ENCODE data around the gene TMEM131L.

The TMEM131L gene

GRCh38 chr4:153538487-153539357 is 72.6 kb downstream of the TMEM131L start:
- CTCF ChIA-PET, result interaction anchor here (1.1 to 1.2 kb wide), 3 partner anchors 10 to 97 kb away, joined by 3 read pairs; no protein-coding TSS in a partner anchor
- TF ChIP-seq CTCF (IDR thresholded peaks at IDR 0.05; ENCODE audit: control extremely low read depth, extremely low read depth, low read depth, missing control alignments), result no peak
- POLR2A ChIA-PET, result no interaction called here
- DNase-seq (ENCODE audit: extremely low spot score), result no peak

- no peak for DNase-seq (ENCODE audit: extremely low spot score)
- CTCF ChIA-PET, result interaction anchor here (1.2 kb wide), 1 partner anchor 9 kb away, joined by 3 read pairs; no protein-coding TSS in a partner anchor
- POLR2A ChIA-PET, result no interaction called here
- no peak for TF ChIP-seq CTCF (IDR thresholded peaks at IDR 0.05; ENCODE audit: control extremely low read depth, extremely low read depth, low read depth, missing control alignments)
These were observed 73.3 kb downstream of the TMEM131L start for GRCh38 chr4:153539422-153539821.

- no peak for TF ChIP-seq CTCF (IDR thresholded peaks at IDR 0.05; ENCODE audit: control extremely low read depth, extremely low read depth, low read depth, missing control alignments)
- ChIA-PET CTCF (interaction anchor here (0.8 to 4.9 kb wide), 14 partner anchors 9 to 198 kb away, joined by 3 to 33 read pairs (median 4); no protein-coding TSS in a partner anchor), POLR2A (no interaction called here)
- no peak for DNase-seq (ENCODE audit: extremely low spot score)
These were observed 75.4 kb downstream of the TMEM131L start for GRCh38 chr4:153541456-153542096.

GRCh38 chr4:153542131-153542530 is 76.0 kb downstream of the TMEM131L start:
- TF ChIP-seq CTCF (IDR thresholded peaks at IDR 0.05; ENCODE audit: control extremely low read depth, extremely low read depth, low read depth, missing control alignments), result no peak
- ChIA-PET POLR2A (no interaction called here), CTCF (interaction anchor here (1.2 to 4.9 kb wide), 11 partner anchors 10 to 198 kb away, joined by 3 to 33 read pairs (median 7); no protein-coding TSS in a partner anchor)
- DNase-seq (ENCODE audit: extremely low spot score), result no peak

- DNase-seq (ENCODE audit: extremely low spot score), result no peak
- POLR2A ChIA-PET, result no interaction called here
These were observed 76.7 kb downstream of the TMEM131L start for GRCh38 chr4:153542834-153543233.

More at GRCh38 chr4:153542834-153543233, 76.7 kb downstream of the TMEM131L start:
- TF ChIP-seq CTCF (IDR thresholded peaks at IDR 0.05; ENCODE audit: control extremely low read depth, extremely low read depth, low read depth, missing control alignments), result peak; percentile 49
- CTCF ChIA-PET, result interaction anchor here (1.1 to 4.9 kb wide), 8 partner anchors 9 to 199 kb away, joined by 3 to 33 read pairs (median 8); no protein-coding TSS in a partner anchor

Data from GM10248 (cell line).